ENCODE measurements around the gene SFMBT1.
A peak's percentile ranks its signal among the peaks of the same experiment; 100 is the strongest.

The SFMBT1 gene

GRCh38 chr3:53005338-53005737, 40.5 kb downstream of the SFMBT1 start:
- TF ChIP-seq, protein P1, sequence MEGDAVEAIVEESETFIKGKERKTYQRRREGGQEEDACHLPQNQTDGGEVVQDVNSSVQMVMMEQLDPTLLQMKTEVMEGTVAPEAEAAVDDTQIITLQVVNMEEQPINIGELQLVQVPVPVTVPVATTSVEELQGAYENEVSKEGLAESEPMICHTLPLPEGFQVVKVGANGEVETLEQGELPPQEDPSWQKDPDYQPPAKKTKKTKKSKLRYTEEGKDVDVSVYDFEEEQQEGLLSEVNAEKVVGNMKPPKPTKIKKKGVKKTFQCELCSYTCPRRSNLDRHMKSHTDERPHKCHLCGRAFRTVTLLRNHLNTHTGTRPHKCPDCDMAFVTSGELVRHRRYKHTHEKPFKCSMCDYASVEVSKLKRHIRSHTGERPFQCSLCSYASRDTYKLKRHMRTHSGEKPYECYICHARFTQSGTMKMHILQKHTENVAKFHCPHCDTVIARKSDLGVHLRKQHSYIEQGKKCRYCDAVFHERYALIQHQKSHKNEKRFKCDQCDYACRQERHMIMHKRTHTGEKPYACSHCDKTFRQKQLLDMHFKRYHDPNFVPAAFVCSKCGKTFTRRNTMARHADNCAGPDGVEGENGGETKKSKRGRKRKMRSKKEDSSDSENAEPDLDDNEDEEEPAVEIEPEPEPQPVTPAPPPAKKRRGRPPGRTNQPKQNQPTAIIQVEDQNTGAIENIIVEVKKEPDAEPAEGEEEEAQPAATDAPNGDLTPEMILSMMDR (conservative IDR thresholded peaks at IDR 0.05), result no peak
- peak overlapping the region; percentile 55 for H3K27ac ChIP-seq

DNA sequence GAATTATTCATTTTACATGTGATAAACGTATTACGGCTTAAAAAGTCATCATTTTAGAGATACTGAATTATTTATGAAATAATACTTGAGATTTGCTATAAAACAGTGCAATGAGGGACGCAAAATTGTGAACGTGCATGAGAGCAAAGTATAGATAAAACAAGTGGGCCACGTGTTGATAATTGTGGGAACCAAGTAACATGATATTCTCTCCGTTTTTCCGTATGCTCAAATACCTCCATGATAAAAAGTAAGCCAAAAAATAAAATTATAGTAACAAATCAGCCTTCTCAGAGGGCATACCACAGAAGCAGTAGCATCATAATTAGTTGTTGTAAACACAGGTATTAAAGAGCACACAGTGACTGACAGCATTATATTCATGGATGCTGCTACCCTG, 42.6 kb downstream of the SFMBT1 start:
- TF ChIP-seq, protein P1 (conservative IDR thresholded peaks at IDR 0.05), result no peak
- no peak overlapping the region for H3K27ac ChIP-seq

GRCh38 chr3:52998771-52999513, 46.9 kb downstream of the SFMBT1 start:
- no peak overlapping the region for H3K27ac ChIP-seq
- TF ChIP-seq, protein P1 (conservative IDR thresholded peaks at IDR 0.05), result no peak

GRCh38 chr3:52990637-52991036, 55.2 kb downstream of the SFMBT1 start:
- no peak overlapping the region for H3K27ac ChIP-seq
- TF ChIP-seq, protein P1 (conservative IDR thresholded peaks at IDR 0.05), result no peak

DNA sequence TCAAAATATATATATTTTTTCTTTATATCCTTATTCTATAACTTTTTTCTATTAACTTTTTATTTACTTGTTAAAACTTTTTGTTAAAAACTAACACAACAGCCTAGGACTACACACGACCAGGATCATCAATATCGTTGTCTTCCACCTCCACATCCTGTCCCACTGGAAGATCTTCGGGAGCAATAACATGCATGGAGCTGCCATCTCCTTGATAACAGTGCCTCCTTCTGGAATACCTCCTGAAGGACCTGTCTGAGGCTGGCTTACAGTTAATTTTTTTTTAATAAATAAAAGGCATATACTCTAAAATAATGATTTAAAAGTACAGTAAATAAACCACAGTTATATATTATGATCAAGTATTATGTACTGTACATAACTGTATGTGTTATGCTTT, 58.9 kb downstream of the SFMBT1 start:
- TF ChIP-seq, protein P1 (conservative IDR thresholded peaks at IDR 0.05), result peak; percentile 66
- H3K27ac ChIP-seq, result no peak overlapping the region

GRCh38 chr3:52986049-52986448, 59.8 kb downstream of the SFMBT1 start:
- TF ChIP-seq, protein P1 (conservative IDR thresholded peaks at IDR 0.05), result no peak
- H3K27ac ChIP-seq, result no peak overlapping the region

DNA sequence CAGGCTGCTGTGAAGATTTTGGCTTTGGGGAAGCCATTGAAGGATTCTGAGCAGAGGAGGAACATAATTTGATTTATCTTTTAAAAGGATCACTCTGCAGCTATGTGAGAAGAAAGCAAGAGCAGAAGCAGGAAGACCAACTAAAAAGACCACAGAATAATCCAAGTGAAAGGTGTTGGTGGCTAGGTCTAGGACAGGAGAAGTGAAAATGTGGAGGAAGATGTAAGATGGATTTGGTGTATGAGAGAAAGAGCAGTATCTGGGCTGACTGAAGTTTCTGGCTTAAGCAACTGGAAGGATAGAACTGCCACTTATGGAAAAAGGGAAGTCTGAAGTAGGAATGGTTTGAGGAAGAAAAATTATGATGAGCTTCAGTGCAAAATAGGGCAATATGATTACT, 62.0 kb downstream of the SFMBT1 start:
- TF ChIP-seq, protein P1 (conservative IDR thresholded peaks at IDR 0.05), result no peak
- H3K27ac ChIP-seq, result peak overlapping the region; percentile 35; the same call in 1 of the 2 replicates

Measured in VCaP (cell line).